Loucy (cell line): ENCODE results near the gene TMEM86B.

Experiments used
- H2AFZ ChIP-seq: fragments of 200-600 bp; sonication (generic); 2 replicates; pipeline ENCODE4 v1.6.0; 2016; ENCODE audit warnings: antibody characterized with exemption, mild to moderate bottlenecking, low read length, moderate library complexity
- H3F3A ChIP-seq: fragments of 200-600 bp; 2 replicates; pipeline ENCODE4 v1.6.0; 2016; ENCODE audit warnings: antibody characterized with exemption, low read depth, mild to moderate bottlenecking
- H3K27me3 ChIP-seq: fragments of 200-600 bp; sonication (generic); 2 replicates; pipeline ENCODE4 v1.6.1; 2014; ENCODE audit warnings: low read length, mild to moderate bottlenecking; ENCODE audit not compliant: insufficient read depth, poor library complexity, severe bottlenecking
- H3K36me3 ChIP-seq: fragments of 200-600 bp; sonication (generic); 2 replicates; pipeline ENCODE4 v1.6.1; 2016; ENCODE audit warnings: low read length; ENCODE audit not compliant: insufficient read depth
- H3K4me1 ChIP-seq: fragments of 200-600 bp; sonication (generic); 2 replicates; pipeline ENCODE4 v1.5.1; 2014; ENCODE audit warnings: low read length, mild to moderate bottlenecking; ENCODE audit not compliant: insufficient read depth, poor library complexity, severe bottlenecking
- H3K4me2 ChIP-seq: fragments of 200-600 bp; sonication (generic); 2 replicates; pipeline ENCODE4 v1.6.0; 2014; ENCODE audit warnings: antibody characterized with exemption, low read length, low read depth, mild to moderate bottlenecking; ENCODE audit not compliant: poor library complexity, severe bottlenecking
- H3K4me3 ChIP-seq: fragments of 200-600 bp; sonication (generic); 2 replicates; pipeline ENCODE4 v1.5.1; 2014; ENCODE audit warnings: low read length, mild to moderate bottlenecking, mixed read lengths; ENCODE audit not compliant: poor library complexity, severe bottlenecking
- H3K79me2 ChIP-seq: fragments of 200-600 bp; sonication (generic); 2 replicates; pipeline ENCODE4 v1.6.1; 2014; ENCODE audit warnings: low read length; ENCODE audit not compliant: insufficient read depth
- H3K9ac ChIP-seq: fragments of 200-600 bp; sonication (generic); 2 replicates; pipeline ENCODE4 v1.6.0; 2014; ENCODE audit warnings: mild to moderate bottlenecking, low read depth, low read length, moderate library complexity; ENCODE audit not compliant: poor library complexity, severe bottlenecking
- H3K9me2 ChIP-seq: fragments of 200-600 bp; sonication (generic); replicated peaks from 2 replicates; pipeline ENCODE4 v1.6.1; 2016; ENCODE audit warnings: low read depth, low read length, mixed read lengths
- H3K9me3 ChIP-seq: fragments of 200-600 bp; sonication (generic); 2 replicates; pipeline ENCODE4 v1.6.1; 2014; ENCODE audit warnings: mild to moderate bottlenecking, antibody characterized with exemption, low read length, low read depth; ENCODE audit not compliant: insufficient read depth
- H4K20me1 ChIP-seq: fragments of 200-600 bp; sonication (generic); 2 replicates; pipeline ENCODE4 v1.6.0; 2014; ENCODE audit warnings: antibody characterized with exemption, low read length, mild to moderate bottlenecking; ENCODE audit not compliant: insufficient read depth, poor library complexity, severe bottlenecking
- EZH2phosphoT487 ChIP-seq: fragments of 200-600 bp; IDR thresholded peaks from 2 replicates; pipeline ENCODE4 v1.6.1; 2018; ENCODE audit warnings: antibody characterized with exemption, mild to moderate bottlenecking, moderate library complexity, borderline replicate concordance
- TF ChIP-seq, protein P1 (sequence below): fragments of 200-600 bp; sonication (generic); conservative IDR thresholded peaks from 2 replicates; pipeline ENCODE4 v1.5.1; 2014; ENCODE audit warnings: mild to moderate bottlenecking, antibody characterized with exemption, low read length

Gene TMEM86B

DNA sequence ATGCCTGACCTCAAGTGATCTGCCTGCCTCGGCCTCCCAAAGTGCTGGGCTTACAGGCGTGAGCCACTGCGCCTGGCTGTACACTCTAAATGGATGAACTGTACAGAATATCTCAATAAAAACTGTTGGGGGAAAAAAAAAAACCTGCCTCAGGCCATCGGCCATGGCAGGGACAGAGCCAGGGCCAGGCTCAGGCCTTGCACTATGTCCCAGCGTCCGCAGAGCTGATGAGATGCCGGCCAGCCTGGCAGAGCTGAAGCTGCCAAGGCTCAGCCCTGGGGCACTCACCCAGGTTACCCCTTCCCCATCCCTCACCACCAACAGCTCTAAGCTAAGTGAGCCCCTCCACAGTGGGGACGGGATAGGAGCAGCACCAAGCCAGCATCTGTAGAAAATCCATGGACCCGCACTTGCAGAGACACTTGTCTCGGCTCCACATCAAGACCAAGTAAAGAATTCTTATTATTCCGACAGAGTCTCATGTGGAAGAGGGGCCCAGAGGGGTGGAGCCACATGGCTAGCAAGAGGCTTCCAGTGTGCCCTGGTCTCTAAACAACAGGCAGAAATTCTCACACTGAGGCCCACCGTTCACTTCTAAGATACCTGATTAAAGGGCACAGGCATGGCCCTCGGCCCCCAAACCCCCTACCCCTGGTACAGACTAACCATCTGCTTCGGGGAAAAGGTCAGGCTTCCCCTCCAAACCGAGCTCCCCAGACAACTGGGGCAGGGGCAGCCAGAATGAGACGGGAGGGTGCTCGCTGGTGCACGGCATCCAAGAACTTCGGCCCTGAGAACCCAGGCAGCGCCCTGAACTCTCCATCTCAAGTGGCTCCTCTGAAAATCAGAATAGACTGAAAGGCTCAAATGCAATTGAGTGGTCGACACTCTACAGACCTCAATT is 24.4 kb upstream of the TMEM86B start:
- TF ChIP-seq EZH2phosphoT487 = no peak
- TF ChIP-seq, protein P1, sequence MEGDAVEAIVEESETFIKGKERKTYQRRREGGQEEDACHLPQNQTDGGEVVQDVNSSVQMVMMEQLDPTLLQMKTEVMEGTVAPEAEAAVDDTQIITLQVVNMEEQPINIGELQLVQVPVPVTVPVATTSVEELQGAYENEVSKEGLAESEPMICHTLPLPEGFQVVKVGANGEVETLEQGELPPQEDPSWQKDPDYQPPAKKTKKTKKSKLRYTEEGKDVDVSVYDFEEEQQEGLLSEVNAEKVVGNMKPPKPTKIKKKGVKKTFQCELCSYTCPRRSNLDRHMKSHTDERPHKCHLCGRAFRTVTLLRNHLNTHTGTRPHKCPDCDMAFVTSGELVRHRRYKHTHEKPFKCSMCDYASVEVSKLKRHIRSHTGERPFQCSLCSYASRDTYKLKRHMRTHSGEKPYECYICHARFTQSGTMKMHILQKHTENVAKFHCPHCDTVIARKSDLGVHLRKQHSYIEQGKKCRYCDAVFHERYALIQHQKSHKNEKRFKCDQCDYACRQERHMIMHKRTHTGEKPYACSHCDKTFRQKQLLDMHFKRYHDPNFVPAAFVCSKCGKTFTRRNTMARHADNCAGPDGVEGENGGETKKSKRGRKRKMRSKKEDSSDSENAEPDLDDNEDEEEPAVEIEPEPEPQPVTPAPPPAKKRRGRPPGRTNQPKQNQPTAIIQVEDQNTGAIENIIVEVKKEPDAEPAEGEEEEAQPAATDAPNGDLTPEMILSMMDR = no peak
- H3K36me3 ChIP-seq = peaks cover 29% of the 10 kb centered on the region; the same call in 1 of the 2 replicates
- peaks cover 70% of the 10 kb centered on the region for H3K4me1 ChIP-seq
- peak overlapping the region; percentile 100 for H3K9ac ChIP-seq
- H3K79me2 ChIP-seq = peaks cover 95% of the 10 kb centered on the region
- no peaks in the 10 kb centered on the region for H3K9me3 ChIP-seq
- H3K4me3 ChIP-seq = peak overlapping the region; percentile 89
- no peaks in the 10 kb centered on the region for H3K27me3 ChIP-seq
- no peak overlapping the region for H2AFZ ChIP-seq
- peak overlapping the region; percentile 97 for H3K4me2 ChIP-seq
- H3F3A ChIP-seq = peaks cover 25% of the 10 kb centered on the region
- H3K9me2 ChIP-seq = no peaks in the 10 kb centered on the region
- peaks cover 63% of the 10 kb centered on the region for H4K20me1 ChIP-seq

DNA sequence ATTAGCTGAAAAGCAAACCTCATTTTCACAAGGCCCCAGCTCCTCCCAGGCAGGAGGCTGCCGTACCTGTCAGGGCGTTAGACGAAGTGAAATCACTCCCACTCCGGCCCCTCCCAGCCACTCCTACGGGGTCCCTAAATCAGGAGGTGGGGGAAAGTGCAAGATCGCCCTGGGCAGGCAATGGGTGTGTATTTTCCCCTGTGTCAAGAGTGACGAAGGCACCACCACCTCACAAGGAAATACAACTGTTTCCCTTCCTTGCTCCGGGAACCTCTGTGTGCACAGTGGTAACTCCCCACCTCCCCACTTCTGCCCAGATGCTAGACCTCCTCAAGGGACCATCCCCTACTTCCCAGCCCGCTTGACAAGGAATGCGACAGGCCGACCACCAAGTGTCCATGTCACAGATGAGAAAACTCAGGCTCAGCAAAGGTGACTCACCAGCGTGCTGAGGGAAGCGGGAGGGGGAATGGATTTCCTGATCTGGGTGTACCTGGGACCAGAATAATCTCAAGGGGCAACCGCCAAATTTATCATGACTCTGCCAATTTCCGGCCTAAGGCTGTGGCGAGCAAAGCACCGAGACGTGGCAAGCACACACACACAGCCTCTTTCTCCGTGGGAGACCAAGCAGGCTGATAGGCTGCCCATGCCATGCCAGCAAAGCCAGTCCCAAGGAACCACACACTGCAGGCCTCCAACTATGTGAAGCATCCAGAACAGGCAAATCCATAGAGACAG is 22.9 kb upstream of the TMEM86B start:
- Histone ChIP-seq H3K27me3 (no peaks in the 10 kb centered on the region), H3K9me2 (no peaks in the 10 kb centered on the region), H4K20me1 (peaks cover 63% of the 10 kb centered on the region), H3K9ac (peak overlapping the region; percentile 100), H3K4me1 (peaks cover 72% of the 10 kb centered on the region), H3K9me3 (no peaks in the 10 kb centered on the region), H3F3A (peaks cover 25% of the 10 kb centered on the region), H3K4me3 (peak overlapping the region; percentile 89), H2AFZ (no peak overlapping the region), H3K36me3 (peaks cover 44% of the 10 kb centered on the region; the same call in 1 of the 2 replicates), H3K4me2 (peak overlapping the region; percentile 97), H3K79me2 (peaks cover 95% of the 10 kb centered on the region)
- TF ChIP-seq, protein P1 = no peak
- no peak for TF ChIP-seq EZH2phosphoT487

DNA sequence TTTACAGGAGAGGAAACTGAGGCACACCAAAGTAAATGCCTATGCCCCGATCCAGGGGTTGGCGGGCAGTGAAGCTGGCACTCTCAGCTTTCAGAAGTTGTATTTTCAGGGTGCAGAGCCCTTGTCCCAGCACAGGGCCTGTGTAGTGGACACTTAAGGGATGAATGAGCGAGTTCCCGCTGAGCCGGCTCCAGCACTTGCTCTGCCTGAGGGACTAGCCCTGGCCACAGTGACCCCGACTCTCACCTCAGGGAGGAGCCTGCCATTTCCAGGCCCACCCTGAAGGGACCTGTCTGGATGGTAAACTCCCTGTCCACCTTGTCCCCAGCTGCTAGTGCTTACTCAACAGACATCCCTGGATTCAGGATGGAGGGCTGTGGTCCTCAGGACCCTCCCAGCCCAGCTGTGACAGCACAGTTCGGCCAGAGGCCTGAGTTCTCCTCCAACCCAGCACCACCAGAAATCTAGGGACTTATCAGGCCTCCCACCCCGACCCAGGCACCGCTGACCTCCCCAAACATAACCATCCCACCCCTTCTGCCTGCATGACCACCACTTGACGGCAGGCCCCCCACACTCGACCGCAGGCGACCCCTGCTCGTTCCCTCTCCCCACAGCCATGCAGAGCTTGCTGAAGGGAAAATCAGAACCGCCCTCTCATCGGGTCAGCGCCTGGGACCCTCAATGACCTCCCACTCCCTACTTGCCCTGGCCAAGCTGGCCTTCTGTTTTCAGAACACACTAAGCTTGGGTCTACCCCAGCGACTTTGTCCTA is 21.9 kb upstream of the TMEM86B start:
- peaks cover 25% of the 10 kb centered on the region for H3F3A ChIP-seq
- H2AFZ ChIP-seq = no peak overlapping the region
- peaks cover 95% of the 10 kb centered on the region for H3K79me2 ChIP-seq
- no peaks in the 10 kb centered on the region for H3K9me2 ChIP-seq
- TF ChIP-seq, protein P1 = no peak
- no peaks in the 10 kb centered on the region for H3K9me3 ChIP-seq
- peaks cover 64% of the 10 kb centered on the region for H4K20me1 ChIP-seq
- H3K4me2 ChIP-seq = peak overlapping the region; percentile 97
- H3K4me3 ChIP-seq = peak overlapping the region; percentile 89
- H3K4me1 ChIP-seq = peaks cover 67% of the 10 kb centered on the region
- peaks cover 55% of the 10 kb centered on the region; the same call in 1 of the 2 replicates for H3K36me3 ChIP-seq
- peak overlapping the region; percentile 100 for H3K9ac ChIP-seq
- H3K27me3 ChIP-seq = no peaks in the 10 kb centered on the region
